Effector CD8-positive, alpha-beta T cell (primary cell): Measurements from ENCODE around the gene ACP4.
A peak's percentile ranks its signal among the peaks of the same experiment; 100 is the strongest.

Experiments used
- DNase-seq: peaks from one replicate; lab custom pipeline; 2025; lab: John Stamatoyannopoulos, UW

ACP4 gene

GRCh38 chr19:50822661-50823208 lies 32.5 kb downstream of the ACP4 start:
- DNase-seq = no peak

- no peak for DNase-seq
Observed at GRCh38 chr19:50823389-50824042, 33.3 kb downstream of the ACP4 start, which contains the start of gene KLK1. Gene KLK1 (minus strand): TSS chr19:50823787. CDS start chr19:50823748, 39 bp downstream.

- no peak for DNase-seq
Observed at GRCh38 chr19:50826492-50827240, 36.5 kb downstream of the ACP4 start.

- no peak for DNase-seq
Observed at GRCh38 chr19:50827476-50827875, 37.3 kb downstream of the ACP4 start.

GRCh38 chr19:50829801-50830200 lies 39.6 kb downstream of the ACP4 start:
- no peak for DNase-seq

- no peak for DNase-seq
Observed at GRCh38 chr19:50830266-50831025, 40.2 kb downstream of the ACP4 start.

GRCh38 chr19:50831026-50831396 lies 40.8 kb downstream of the ACP4 start:
- DNase-seq = no peak

- DNase-seq = no peak
Observed at GRCh38 chr19:50832666-50833065, 42.5 kb downstream of the ACP4 start.

GRCh38 chr19:50833117-50833801 lies 43.0 kb downstream of the ACP4 start, which contains the start of gene KLK15:
Gene KLK15 (minus strand): TSS chr19:50833574. CDS start chr19:50831492, 2,082 bp downstream.
- no peak for DNase-seq

- DNase-seq = no peak
Observed at GRCh38 chr19:50833802-50834167, 43.6 kb downstream of the ACP4 start.

- DNase-seq = no peak
Observed at GRCh38 chr19:50835103-50835784, 45.0 kb downstream of the ACP4 start.

GRCh38 chr19:50835785-50836542 lies 45.7 kb downstream of the ACP4 start:
- peak; percentile 12 for DNase-seq

GRCh38 chr19:50836543-50837195 lies 46.5 kb downstream of the ACP4 start:
- DNase-seq = no peak

GRCh38 chr19:50837300-50837699 lies 47.1 kb downstream of the ACP4 start:
- no peak for DNase-seq

- no peak for DNase-seq
Observed at GRCh38 chr19:50838239-50838638, 48.0 kb downstream of the ACP4 start.

GRCh38 chr19:50839712-50840655 lies 49.8 kb downstream of the ACP4 start:
- DNase-seq = no peak

- DNase-seq = no peak
Observed at GRCh38 chr19:50842130-50842529, 51.9 kb downstream of the ACP4 start.

- no peak for DNase-seq
Observed at GRCh38 chr19:50843205-50843604, 53.0 kb downstream of the ACP4 start.
